HFFc6 (cell line): ENCODE measurements around the gene MACF1. TPM values are rescaled to one million over a fixed set of nuclear protein-coding genes. Genes with fewer than 3 reads are reported as not detected.
A peak's percentile ranks its signal among the peaks of the same experiment; 100 is the strongest.

ENCODE experiments used
- DNase-seq: peaks from one replicate; pipeline ENCODE4 v3.0.0-alpha.2; 2018
- H3K27ac Mint-ChIP-seq: 2 replicates; pipeline ENCODE4 v1.8.0; 2020; ENCODE audit warnings: mild to moderate bottlenecking, mixed read lengths
- H3K27me3 Mint-ChIP-seq: 2 replicates; pipeline ENCODE4 v1.8.0; 2021; ENCODE audit warnings: mild to moderate bottlenecking, moderate library complexity, mixed read lengths; ENCODE audit not compliant: insufficient read depth
- H3K36me3 Mint-ChIP-seq: 2 replicates; pipeline ENCODE4 v1.8.0; 2021; ENCODE audit warnings: low read depth, mixed read lengths
- H3K4me1 Mint-ChIP-seq: 2 replicates; pipeline ENCODE4 v1.8.0; 2020; ENCODE audit warnings: low read depth, mixed read lengths
- H3K4me3 Mint-ChIP-seq: 2 replicates; pipeline ENCODE4 v1.8.0; 2020; ENCODE audit warnings: mild to moderate bottlenecking, moderate library complexity, mixed read lengths
- H3K9me3 Mint-ChIP-seq: 2 replicates; pipeline ENCODE4 v1.8.0; 2020; ENCODE audit warnings: mild to moderate bottlenecking, mixed read lengths
- CTCF ChIP-seq: fragments of 200-600 bp; sonication (generic); IDR thresholded peaks from 2 replicates; pipeline ENCODE4 v1.5.0; 2021; ENCODE audit warnings: antibody characterized with exemption, mild to moderate bottlenecking
- total RNA-seq, 6 experiments: library from RNA; stranded (reverse); fragmentation: NEBNext Ultra II Directional; extraction: Animal tissue kit (Norgen Biotek cat#: 25700); gene quantifications; 2 replicates in 1 of 6; 3 replicates in 5 of 6; pipeline ENCODE4 v1.2.3, GENCODE V29; 2021

MACF1 gene
- total RNA-seq, 6 experiments from 2014 or later, result 201 to 308 (median 223) TPM

GRCh38 chr1:39416609-39417008 is 212.1 kb downstream of the MACF1 start:
- peaks cover 64% of the 10 kb centered on the region for H3K4me1 Mint-ChIP-seq

GRCh38 chr1:39418236-39418635 is 213.7 kb downstream of the MACF1 start:
- H3K4me3 Mint-ChIP-seq, result peak overlapping the region; percentile 9; the same call in 1 of the 2 replicates
- H3K27me3 Mint-ChIP-seq, result no peaks in the 10 kb centered on the region; the same call in none of the 2 replicates
- no peaks in the 10 kb centered on the region for H3K9me3 Mint-ChIP-seq
- TF ChIP-seq CTCF, result no peak
- peaks cover 51% of the 10 kb centered on the region for H3K4me1 Mint-ChIP-seq
- H3K36me3 Mint-ChIP-seq, result peaks cover 46% of the 10 kb centered on the region
- peak overlapping the region; percentile 10 for H3K27ac Mint-ChIP-seq
- no peak for DNase-seq

More at GRCh38 chr1:39416609-39417008, 212.1 kb downstream of the MACF1 start:
- Mint-ChIP-seq H3K36me3 (peaks cover 43% of the 10 kb centered on the region), H3K4me3 (peak overlapping the region; percentile 61; the same call in 1 of the 2 replicates), H3K27ac (no peak overlapping the region), H3K27me3 (no peaks in the 10 kb centered on the region; the same call in none of the 2 replicates), H3K9me3 (no peaks in the 10 kb centered on the region)
- no peak for TF ChIP-seq CTCF
- no peak for DNase-seq

GRCh38 chr1:39420493-39420892 is 216.0 kb downstream of the MACF1 start:
- DNase-seq, result no peak
- H3K4me3 Mint-ChIP-seq, result no peak overlapping the region
- H3K27me3 Mint-ChIP-seq, result no peaks in the 10 kb centered on the region; the same call in none of the 2 replicates
- peaks cover 38% of the 10 kb centered on the region for H3K4me1 Mint-ChIP-seq
- H3K9me3 Mint-ChIP-seq, result no peaks in the 10 kb centered on the region
- TF ChIP-seq CTCF, result no peak
- H3K36me3 Mint-ChIP-seq, result peaks cover 51% of the 10 kb centered on the region
- no peak overlapping the region for H3K27ac Mint-ChIP-seq

GRCh38 chr1:39422614-39423013 is 218.1 kb downstream of the MACF1 start:
- H3K27me3 Mint-ChIP-seq, result no peaks in the 10 kb centered on the region; the same call in none of the 2 replicates
- H3K4me3 Mint-ChIP-seq, result no peak overlapping the region
- peaks cover 36% of the 10 kb centered on the region for H3K4me1 Mint-ChIP-seq
- H3K36me3 Mint-ChIP-seq, result peaks cover 49% of the 10 kb centered on the region
- H3K9me3 Mint-ChIP-seq, result no peaks in the 10 kb centered on the region
- no peak for TF ChIP-seq CTCF
- no peak overlapping the region for H3K27ac Mint-ChIP-seq
- no peak for DNase-seq

GRCh38 chr1:39425151-39425550 is 220.7 kb downstream of the MACF1 start:
- TF ChIP-seq CTCF, result no peak
- no peak overlapping the region; the same call in 1 of the 2 replicates for H3K4me3 Mint-ChIP-seq
- H3K27me3 Mint-ChIP-seq, result no peaks in the 10 kb centered on the region
- H3K36me3 Mint-ChIP-seq, result peaks cover 58% of the 10 kb centered on the region
- H3K9me3 Mint-ChIP-seq, result no peaks in the 10 kb centered on the region
- peak overlapping the region; percentile 3 for H3K27ac Mint-ChIP-seq
- DNase-seq, result no peak
- peaks cover 26% of the 10 kb centered on the region for H3K4me1 Mint-ChIP-seq
